MM.1S (cell line): ENCODE measurements around the gene KDM4C.

ENCODE experiments used
- CTCF ChIP-seq: fragments of 300-600 bp; sonication (generic); IDR thresholded peaks from 2 replicates; pipeline ENCODE4 v1.5.1; 2016; ENCODE audit warnings: antibody characterized with exemption, low read length, mixed read lengths
- EZH2 ChIP-seq: fragments of 300-600 bp; sonication (generic); optimal IDR thresholded peaks from 2 replicates; pipeline ENCODE3; 2017; ENCODE audit warnings: low read depth, mild to moderate bottlenecking, antibody characterized with exemption, low read length, mixed read lengths

DNA sequence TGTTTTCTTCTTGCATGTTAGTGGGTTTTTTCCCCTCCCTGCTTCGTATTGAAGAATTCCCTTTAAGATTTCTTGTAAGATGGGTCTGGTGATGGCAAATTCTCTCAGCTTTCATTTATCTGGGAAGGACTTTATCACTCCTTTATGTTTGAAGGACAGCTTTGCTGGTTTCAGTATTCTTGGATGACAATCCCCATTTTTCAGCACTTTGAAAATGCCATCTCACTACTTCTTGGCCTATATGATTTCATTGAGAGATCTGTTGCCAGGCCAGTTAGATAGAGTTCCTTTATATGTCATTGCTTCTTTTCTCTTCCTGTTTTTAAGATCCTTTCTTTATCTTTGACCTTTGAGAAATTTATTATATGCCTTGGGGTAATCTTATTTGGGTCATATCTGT is 106.3 kb downstream of the KDM4C start:
- no peak for TF ChIP-seq CTCF
- no peak for TF ChIP-seq EZH2
